ENCODE data around the gene PRDM16.

Gene PRDM16

GRCh38 chr1:3151456-3151855, 82.5 kb downstream of the PRDM16 start:
- Histone ChIP-seq H3K79me2 (ENCODE audit: insufficient read depth, low read length) (no peaks in the 10 kb centered on the region), H3K4me1 (ENCODE audit: insufficient read depth, low read length) (no peaks in the 10 kb centered on the region), H3K4me2 (ENCODE audit: insufficient read depth, low read length) (no peak overlapping the region), H3K27ac (ENCODE audit: low read length) (no peak overlapping the region), H3K27me3 (ENCODE audit: insufficient read depth, low read length, poor library complexity) (no peaks in the 10 kb centered on the region), H3K4me3 (ENCODE audit: low read depth in 1 of 2, low read length in 2 of 2) (no peak overlapping the region), H3K36me3 (ENCODE audit: insufficient read depth, low read length) (no peaks in the 10 kb centered on the region), H3K9me3 (ENCODE audit: insufficient read depth, low read length, severe bottlenecking) (no peaks in the 10 kb centered on the region), H2AFZ (ENCODE audit: low read depth, low read length) (no peak overlapping the region), H4K20me1 (ENCODE audit: insufficient read depth, low read length) (no peaks in the 10 kb centered on the region), H3K9ac (ENCODE audit: low read depth, low read length) (no peak overlapping the region)
- ATAC-seq (ENCODE audit: insufficient read depth, low read depth) (no peak), DNase-seq (no peak)
- TF ChIP-seq EZH2 (IDR thresholded peaks at IDR 0.05; ENCODE audit: borderline replicate concordance, low read depth, low read length, severe bottlenecking) (no peak), CTCF (IDR thresholded peaks at IDR 0.05; ENCODE audit: borderline replicate concordance, extremely low read depth, low read length, poor library complexity, severe bottlenecking) (no peak)

GRCh38 chr1:3152143-3152542, 83.1 kb downstream of the PRDM16 start:
- no peaks in the 10 kb centered on the region for H3K9me3 ChIP-seq (ENCODE audit: insufficient read depth, low read length, severe bottlenecking)
- no peak overlapping the region for H2AFZ ChIP-seq (ENCODE audit: low read depth, low read length)
- DNase-seq (no peak), ATAC-seq (ENCODE audit: insufficient read depth, low read depth) (no peak)
- no peak overlapping the region for H3K9ac ChIP-seq (ENCODE audit: low read depth, low read length)
- H3K36me3 ChIP-seq (ENCODE audit: insufficient read depth, low read length) = no peaks in the 10 kb centered on the region
- H4K20me1 ChIP-seq (ENCODE audit: insufficient read depth, low read length) = no peaks in the 10 kb centered on the region
- H3K4me1 ChIP-seq (ENCODE audit: insufficient read depth, low read length) = no peaks in the 10 kb centered on the region
- TF ChIP-seq EZH2 (IDR thresholded peaks at IDR 0.05; ENCODE audit: borderline replicate concordance, low read depth, low read length, severe bottlenecking) (no peak), CTCF (IDR thresholded peaks at IDR 0.05; ENCODE audit: borderline replicate concordance, extremely low read depth, low read length, poor library complexity, severe bottlenecking) (no peak)
- H3K27me3 ChIP-seq (ENCODE audit: insufficient read depth, low read length, poor library complexity) = no peaks in the 10 kb centered on the region
- no peak overlapping the region for H3K4me2 ChIP-seq (ENCODE audit: insufficient read depth, low read length)
- no peak overlapping the region for H3K27ac ChIP-seq (ENCODE audit: low read length)
- H3K79me2 ChIP-seq (ENCODE audit: insufficient read depth, low read length) = no peaks in the 10 kb centered on the region
- H3K4me3 ChIP-seq (ENCODE audit: low read depth in 1 of 2, low read length in 2 of 2) = no peak overlapping the region

- TF ChIP-seq CTCF (IDR thresholded peaks at IDR 0.05; ENCODE audit: borderline replicate concordance, extremely low read depth, low read length, poor library complexity, severe bottlenecking) = no peak
- no peak overlapping the region for H3K4me3 ChIP-seq (ENCODE audit: low read depth in 1 of 2, low read length in 2 of 2)
- H3K36me3 ChIP-seq (ENCODE audit: insufficient read depth, low read length) = no peaks in the 10 kb centered on the region
- no peak overlapping the region for H3K4me2 ChIP-seq (ENCODE audit: insufficient read depth, low read length)
- no peak for DNase-seq
- no peak overlapping the region for H3K27ac ChIP-seq (ENCODE audit: low read length)
- H3K79me2 ChIP-seq (ENCODE audit: insufficient read depth, low read length) = no peaks in the 10 kb centered on the region
- no peak overlapping the region for H2AFZ ChIP-seq (ENCODE audit: low read depth, low read length)
- no peak for ATAC-seq (ENCODE audit: insufficient read depth, low read depth)
- H4K20me1 ChIP-seq (ENCODE audit: insufficient read depth, low read length) = no peaks in the 10 kb centered on the region
- H3K27me3 ChIP-seq (ENCODE audit: insufficient read depth, low read length, poor library complexity) = no peaks in the 10 kb centered on the region
- H3K4me1 ChIP-seq (ENCODE audit: insufficient read depth, low read length) = no peaks in the 10 kb centered on the region
- H3K9me3 ChIP-seq (ENCODE audit: insufficient read depth, low read length, severe bottlenecking) = no peaks in the 10 kb centered on the region
- H3K9ac ChIP-seq (ENCODE audit: low read depth, low read length) = no peak overlapping the region
Observed at GRCh38 chr1:3153197-3153596, 84.2 kb downstream of the PRDM16 start.
